K562 (cell line): ENCODE data around the gene GPR183. TPM values are rescaled to one million over a fixed set of nuclear protein-coding genes. Genes with fewer than 3 reads are reported as not detected.

ENCODE experiments used
- ATAC-seq: fragments of 200-7000 bp; cut with Tn5 transposase; 3 replicates; pipeline ENCODE4 v1.9.1; 2020; ENCODE audit warnings: moderate library complexity
- BruUV-seq: library from RNA; stranded (reverse); fragments of 400-500 nt; replicated peaks from 2 replicates; lab custom pipeline; 2021; lab: Mats Ljungman, UMichigan
- CTCF ChIA-PET: fragments of 300-600 bp; formaldehyde crosslinking; extraction: SDS; loops from one replicate; lab custom pipeline; 2021; ENCODE audit warnings: low intra/inter-chr PET ratio; lab: Yijun Ruan, JAX
- POLR2A ChIA-PET: fragments of 300-600, 350-650 bp; sonication (Branson Sonifier 250); formaldehyde crosslinking; extraction: SDS; loops from one replicate; lab custom pipeline; 2021; ENCODE audit warnings: antibody characterized with exemption, inconsistent platforms; lab: Yijun Ruan, JAX
- DNase-seq, 4 experiments: peaks; one replicate each; pipeline versions ENCODE4 v3.0.0 to v3.0.0-alpha.2; 2011 to 2018; ENCODE audit warnings: low spot score in 3 of 4, mixed read lengths in 3 of 4; ENCODE audit errors: extremely low read depth in 1 of 4
- FAIRE-seq: peaks from 2 replicates; lab custom pipeline; 2011; peaks lifted over from hg19 to GRCh38; lab: Jason Lieb, UNC
- H2AFZ ChIP-seq: 2 replicates; pipeline ENCODE4 v1.6.0; 2011; ENCODE audit warnings: low read depth, low read length, control low read depth, inconsistent platforms
- H3K27ac ChIP-seq: fragments of 200-600 bp; 3 replicates; pipeline ENCODE4 v1.8.0; 2011; ENCODE audit warnings: low read depth, mild to moderate bottlenecking, control low read depth, inconsistent platforms, low read length, moderate library complexity, mixed read lengths; ENCODE audit errors: extremely low read depth
- H3K27me3 ChIP-seq, 2 experiments: fragments of 300-600 bp in 1 of 2; 2 replicates in 1 of 2; 3 replicates in 1 of 2; pipeline versions ENCODE4 v1.6.0 to v1.8.0; 2011; ENCODE audit warnings: inconsistent platforms in 2 of 2, low read length in 2 of 2, mild to moderate bottlenecking in 1 of 2, mixed read lengths in 1 of 2, moderate library complexity in 1 of 2; ENCODE audit not compliant: control insufficient read depth in 2 of 2, insufficient read depth in 2 of 2
- H3K36me3 ChIP-seq: fragments of 300-600 bp; 3 replicates; pipeline ENCODE4 v1.8.0; 2011; ENCODE audit warnings: mild to moderate bottlenecking, low read length, inconsistent platforms; ENCODE audit not compliant: control insufficient read depth, insufficient read depth
- H3K4me1 ChIP-seq, 2 experiments: fragments of 200-600 bp in 1 of 2; replicated peaks in 1 of 2; 2 replicates in 1 of 2; 3 replicates in 1 of 2; pipeline versions ENCODE4 v1.5.1 to v1.8.0; 2011; ENCODE audit warnings: inconsistent platforms in 2 of 2, low read length in 2 of 2, mild to moderate bottlenecking in 1 of 2, mixed read lengths in 1 of 2, moderate library complexity in 1 of 2; ENCODE audit not compliant: control insufficient read depth in 2 of 2, insufficient read depth in 2 of 2
- H3K4me2 ChIP-seq: 2 replicates; pipeline ENCODE4 v1.6.1; 2011; ENCODE audit warnings: low read length, control low read depth, inconsistent platforms, mixed read lengths; ENCODE audit not compliant: insufficient read depth
- H3K4me3 ChIP-seq: fragments of 200-600 bp; sonication (generic), shearing (Covaris generic); 2 replicates; pipeline ENCODE4 v1.5.1; 2016; ENCODE audit warnings: control low read depth, inconsistent platforms
- H3K79me2 ChIP-seq: fragments of 200-600 bp; 3 replicates; pipeline ENCODE4 v1.8.0; 2011; ENCODE audit warnings: low read length, inconsistent platforms; ENCODE audit not compliant: control insufficient read depth, insufficient read depth
- H3K9ac ChIP-seq, 2 experiments: 2 replicates each; pipeline versions ENCODE4 v1.6.0 to v1.6.1; 2011; ENCODE audit warnings: low read depth in 2 of 2, low read length in 2 of 2, control low read depth in 1 of 2, inconsistent platforms in 1 of 2, mild to moderate bottlenecking in 1 of 2, mixed read lengths in 1 of 2; ENCODE audit not compliant: insufficient read depth in 1 of 2
- H3K9me1 ChIP-seq: one replicate; pipeline ENCODE4 v1.6.0; 2011; ENCODE audit warnings: inconsistent platforms, mild to moderate bottlenecking, low read length, moderate library complexity; ENCODE audit not compliant: control insufficient read depth, insufficient read depth
- H3K9me3 ChIP-seq: replicated peaks from 2 replicates; pipeline ENCODE4 v1.5.1; 2011; ENCODE audit warnings: low read depth, low read length, inconsistent platforms; ENCODE audit not compliant: control insufficient read depth, insufficient read depth
- H4K20me1 ChIP-seq: replicated peaks from 2 replicates; pipeline ENCODE4 v1.6.1; 2011; ENCODE audit warnings: low read length, inconsistent platforms, mixed read lengths; ENCODE audit not compliant: control insufficient read depth, insufficient read depth
- ARID2 ChIP-seq: fragments of 450-650 bp; IDR thresholded peaks from 2 replicates; pipeline ENCODE4 v1.6.1; 2017; ENCODE audit warnings: antibody characterized with exemption, mild to moderate bottlenecking
- HIVEP1 ChIP-seq: fragments of 250-450 bp; sonication (Bioruptor Pico); IDR thresholded peaks from 2 replicates; pipeline ENCODE4 v1.4.0; 2020; ENCODE audit warnings: mild to moderate bottlenecking
- KAT7 ChIP-seq: sonication (generic); formaldehyde crosslinking; IDR thresholded peaks from 2 replicates; pipeline ENCODE4 v1.8.0; 2022; ENCODE audit warnings: missing genetic modification reagents, mild to moderate bottlenecking, borderline replicate concordance
- RREB1 ChIP-seq: fragments of 250-450 bp; sonication (Bioruptor Pico); IDR thresholded peaks from 2 replicates; pipeline ENCODE4 v1.4.0; 2020
- SOX6 ChIP-seq: fragments of 450-650 bp; IDR thresholded peaks from 2 replicates; pipeline ENCODE4 v1.6.1; 2014; ENCODE audit warnings: mild to moderate bottlenecking
- SP1 ChIP-seq: sonication (generic); formaldehyde crosslinking; IDR thresholded peaks from 2 replicates; pipeline ENCODE4 v1.8.1; 2022; ENCODE audit warnings: mild to moderate bottlenecking, missing genetic modification reagents
- SPI1 ChIP-seq: IDR thresholded peaks from 2 replicates; pipeline ENCODE4 v1.6.1; 2011; ENCODE audit warnings: low read depth, low read length, control low read depth, borderline replicate concordance
- SRSF7 ChIP-seq: fragments of 200-400 bp; formaldehyde crosslinking; optimal IDR thresholded peaks from 2 replicates; pipeline ENCODE3; 2017; ENCODE audit warnings: mild to moderate bottlenecking, low read depth, low read length
- ZBTB9 ChIP-seq: fragments of 450-650 bp; formaldehyde crosslinking; IDR thresholded peaks from 2 replicates; pipeline ENCODE4 v1.4.0; 2020; ENCODE audit warnings: mild to moderate bottlenecking, moderate library complexity
- ZNF282 ChIP-seq: sonication (generic); formaldehyde crosslinking; IDR thresholded peaks from 2 replicates; pipeline ENCODE4 v1.8.1; 2023; ENCODE audit warnings: missing genetic modification reagents
- ZNF3 ChIP-seq: fragments of 250-450 bp; sonication (Bioruptor Pico); IDR thresholded peaks from 2 replicates; pipeline ENCODE4 v1.5.0; 2021; ENCODE audit warnings: mild to moderate bottlenecking, moderate library complexity
- ZNF395 ChIP-seq: fragments of 200-800 bp; sonication (Bioruptor generic); IDR thresholded peaks from 2 replicates; pipeline ENCODE4 v1.6.1; 2017; ENCODE audit warnings: missing genetic modification characterization, missing compliant biosample characterization
- ZNF584 ChIP-seq: fragments of 200-800 bp; sonication (Bioruptor generic); IDR thresholded peaks from 2 replicates; pipeline ENCODE4 v1.6.1; 2016; ENCODE audit warnings: low read depth, mild to moderate bottlenecking, missing genetic modification characterization, missing compliant biosample characterization
- WGBS: fragments of 100-300 bp; shearing (Covaris generic); methylation state at CpG from one replicate; pipeline ENCODE4 v1.1.6; 2016; ENCODE audit warnings: low coverage, mixed read lengths; ENCODE audit not compliant: insufficient coverage; ENCODE audit errors: missing lambda C conversion rate; 5-methylcytosine and 5-hydroxymethylcytosine counted together
- in situ Hi-C: fragments of 300-500 bp; cut with MboI; formaldehyde crosslinking; loops from 4 replicates; pipeline ENCODE4 v1.15.0; 2018; ENCODE audit warnings: inconsistent platforms, mixed read lengths
- intact Hi-C: fragments of 100-400 bp; cut with micrococcal nuclease; formaldehyde crosslinking; loops from 2 replicates; pipeline ENCODE4 v1.14.2; 2022
- polyA plus RNA-seq, 8 experiments: library from polyadenylated mRNA; depleted of rRNA in 4 of 8; stranded (reverse) in 5 of 8; unstranded in 3 of 8; fragments of >200 nt; fragmentation: Nextera tagmentation in 2 of 8; fragmentation: Illumina TruSeq in 1 of 8; extraction: Ambion mirVana in 2 of 8; extraction: Trizol in 1 of 8; gene quantifications; 2 replicates each; pipeline versions ENCODE4 v1.2.1 to v1.2.3, GENCODE V29; 2011 to 2014; ENCODE audit warnings: inconsistent platforms in 1 of 8, missing spikeins in 1 of 8
- total RNA-seq, 7 experiments: library from RNA; depleted of rRNA in 6 of 7; stranded (reverse); fragments of >200 nt in 6 of 7; fragmentation: Illumina TruSeq in 2 of 7; extraction: Trizol in 2 of 7; gene quantifications; 2 replicates each; pipeline versions ENCODE4 v1.2.1 to v1.2.3, GENCODE V29; 2011 to 2021; ENCODE audit warnings: low replicate concordance in 1 of 7

Gene GPR183
- total and polyA plus RNA-seq, 9 of the 15 experiments (the other 6 are each of a cell fraction or from before 2014, with no cell fraction given): 1.3 to 10.2 (median 3.7) TPM

GRCh38 chr13:99260216-99260615 lies 47.0 kb downstream of the GPR183 start:
- H3K27me3 ChIP-seq: no peaks in the 10 kb centered on the region
- FAIRE-seq (no peak), ATAC-seq (no peak), DNase-seq (no peak)
- intact Hi-C loops: loop anchor here (10.0 kb wide), 2 partner anchors 415 to 585 kb away; no protein-coding TSS in a partner anchor
- 92% methylated on average over 5 of the region's 5 CpGs for WGBS
- no TSS peak for BruUV-seq
- no peak overlapping the region for H2AFZ ChIP-seq
- no peak overlapping the region for H3K4me2 ChIP-seq
- no peaks in the 10 kb centered on the region; a peak in 1 of 5 replicates for H3K4me1 ChIP-seq
- H3K9me1 ChIP-seq: no peaks in the 10 kb centered on the region
- ChIA-PET CTCF (no interaction called here), POLR2A (no interaction called here)
- H3K9me3 ChIP-seq: no peaks in the 10 kb centered on the region
- no peak overlapping the region for H3K27ac ChIP-seq
- in situ Hi-C loops: no loop called here
- no peaks in the 10 kb centered on the region for H4K20me1 ChIP-seq
- H3K9ac ChIP-seq: no peak overlapping the region
- peaks cover 34% of the 10 kb centered on the region; the same call in 2 of the 3 replicates for H3K36me3 ChIP-seq
- H3K79me2 ChIP-seq: no peaks in the 10 kb centered on the region
- no peak overlapping the region for H3K4me3 ChIP-seq
- TF ChIP-seq HIVEP1 (CRISPR knock-in tag) (no peak), ARID2 (no peak), SP1 (CRISPR knock-in tag) (no peak), ZNF282 (CRISPR knock-in tag) (no peak), SPI1 (no peak), ZBTB9 (CRISPR knock-in tag) (no peak), RREB1 (no peak), ZNF3 (CRISPR knock-in tag) (no peak), SRSF7 (no peak), ZNF584 (no peak), SOX6 (no peak), KAT7 (no peak), ZNF395 (no peak)
